Breast epithelium (tissue), 4 donors: Measurements from ENCODE around the gene FTO. TPM values are rescaled to one million over a fixed set of nuclear protein-coding genes. Genes with fewer than 3 reads are reported as not detected.

ENCODE experiments used
- DNase-seq, 2 donors: peaks; one replicate each; pipeline ENCODE4 v3.0.0-alpha.2; 2019; ENCODE audit warnings: low spot score in 2 of 2
- H3K27ac ChIP-seq, 2 donors: fragments of 200-600 bp; sonication (generic) in 1 of 2; one replicate each; pipeline ENCODE4 v1.5.1; 2016 to 2019; ENCODE audit warnings: mild to moderate bottlenecking in 1 of 2
- H3K27me3 ChIP-seq, 2 donors: fragments of 200-600 bp; sonication (generic) in 1 of 2; one replicate each; pipeline versions ENCODE4 v1.5.1 to v1.6.0; 2017 to 2019; ENCODE audit warnings: control low read depth in 1 of 2, mild to moderate bottlenecking in 1 of 2
- H3K36me3 ChIP-seq: fragments of 200-600 bp; one replicate; pipeline ENCODE4 v1.5.1; 2019
- H3K4me1 ChIP-seq, 2 donors: fragments of 200-600 bp; sonication (generic); one replicate each; pipeline ENCODE4 v1.5.1; 2016 to 2019; ENCODE audit warnings: control low read depth in 1 of 2
- H3K4me3 ChIP-seq, 3 donors: fragments of 200-600 bp; sonication (generic); 1 replicate in 2 of 3; 2 replicates in 1 of 3; pipeline ENCODE4 v1.5.1; 2016 to 2019; ENCODE audit warnings: mild to moderate bottlenecking in 3 of 3, moderate library complexity in 2 of 3
- H3K9me3 ChIP-seq, 2 donors: fragments of 200-600 bp; sonication (generic) in 1 of 2; one replicate each; pipeline ENCODE4 v1.5.1; 2016 to 2019; ENCODE audit warnings: control low read depth in 1 of 2
- CTCF ChIP-seq, 3 donors: fragments of 450-650 bp; IDR thresholded peaks; one replicate each; pipeline ENCODE4 v1.5.1; 2016 to 2017; ENCODE audit warnings: antibody characterized with exemption in 3 of 3, mild to moderate bottlenecking in 3 of 3, moderate library complexity in 3 of 3
- POLR2A ChIP-seq: fragments of 450-650 bp; IDR thresholded peaks from one replicate; pipeline ENCODE4 v1.6.1; 2016; ENCODE audit warnings: antibody characterized with exemption, mild to moderate bottlenecking, moderate library complexity
- POLR2AphosphoS5 ChIP-seq, 3 donors: sonication (generic); formaldehyde crosslinking; IDR thresholded peaks; one replicate each; pipeline ENCODE4 v1.6.1; 2017; ENCODE audit warnings: antibody characterized with exemption in 3 of 3
- intact Hi-C: fragments of 100-400 bp; cut with DNase I; formaldehyde crosslinking; loops from one replicate; pipeline ENCODE4 v1.15.1; 2023; ENCODE audit warnings: low total_unique reads
- total RNA-seq, 3 donors: library from RNA; depleted of rRNA; stranded (reverse); fragments of >200 nt; gene quantifications; one replicate each; pipeline ENCODE4 v1.1.0, GENCODE V29; 2016

The FTO gene
- total RNA-seq, 3 donors from 2014 or later = 109 to 193 (median 174) TPM

- Histone ChIP-seq H3K4me1 (no peaks in the 10 kb centered on the region), H3K27me3 (no peaks in the 10 kb centered on the region), H3K27ac (no peak overlapping the region), H3K9me3 (no peaks in the 10 kb centered on the region), H3K36me3 (no peaks in the 10 kb centered on the region), H3K4me3 (no peak overlapping the region)
- DNase-seq = no peak
- intact Hi-C loops = no loop called here
- TF ChIP-seq POLR2A (no peak), POLR2AphosphoS5 (IDR thresholded peaks at IDR 0.05) (no peak), CTCF (IDR thresholded peaks at IDR 0.05) (no peak)
Observed at GRCh38 chr16:54102888-54103866, 399.2 kb downstream of the FTO start.

- DNase-seq = no peak
- Histone ChIP-seq H3K27me3 (no peaks in the 10 kb centered on the region), H3K27ac (no peak overlapping the region), H3K9me3 (no peaks in the 10 kb centered on the region), H3K4me1 (no peaks in the 10 kb centered on the region), H3K4me3 (no peak overlapping the region), H3K36me3 (no peaks in the 10 kb centered on the region)
- TF ChIP-seq POLR2A (no peak), POLR2AphosphoS5 (IDR thresholded peaks at IDR 0.05) (no peak), CTCF (IDR thresholded peaks at IDR 0.05) (no peak)
- intact Hi-C loops = no loop called here
Observed at GRCh38 chr16:54106057-54106456, 402.1 kb downstream of the FTO start.

- Histone ChIP-seq H3K36me3 (no peaks in the 10 kb centered on the region), H3K9me3 (no peaks in the 10 kb centered on the region), H3K27me3 (no peaks in the 10 kb centered on the region), H3K4me1 (no peaks in the 10 kb centered on the region), H3K27ac (no peak overlapping the region), H3K4me3 (no peak overlapping the region)
- intact Hi-C loops = no loop called here
- TF ChIP-seq POLR2A (no peak), POLR2AphosphoS5 (IDR thresholded peaks at IDR 0.05) (no peak)
- no peak for DNase-seq
Observed at GRCh38 chr16:54107583-54108202, 403.7 kb downstream of the FTO start.

GRCh38 chr16:54110016-54110981, 406.3 kb downstream of the FTO start:
- H3K36me3 ChIP-seq = no peaks in the 10 kb centered on the region
- no peaks in the 10 kb centered on the region for H3K9me3 ChIP-seq
- H3K27ac ChIP-seq = no peak overlapping the region
- no peak for DNase-seq
- H3K4me1 ChIP-seq = no peaks in the 10 kb centered on the region
- H3K27me3 ChIP-seq = no peaks in the 10 kb centered on the region
- intact Hi-C loops = no loop called here
- no peak overlapping the region for H3K4me3 ChIP-seq
- no peak for TF ChIP-seq CTCF (IDR thresholded peaks at IDR 0.05)
- TF ChIP-seq POLR2A = no peak
- TF ChIP-seq POLR2AphosphoS5 (IDR thresholded peaks at IDR 0.05) = no peak

- TF ChIP-seq POLR2A (no peak), POLR2AphosphoS5 (IDR thresholded peaks at IDR 0.05) (no peak), CTCF (IDR thresholded peaks at IDR 0.05) (no peak)
Observed at GRCh38 chr16:54112451-54113206, 408.7 kb downstream of the FTO start.

More at GRCh38 chr16:54112451-54113206, 408.7 kb downstream of the FTO start:
- Histone ChIP-seq H3K36me3 (no peaks in the 10 kb centered on the region), H3K9me3 (no peaks in the 10 kb centered on the region), H3K4me1 (no peaks in the 10 kb centered on the region), H3K27me3 (no peaks in the 10 kb centered on the region), H3K4me3 (no peak overlapping the region), H3K27ac (no peak overlapping the region)
- intact Hi-C loops = no loop called here
- DNase-seq = no peak
